ENCODE measurements around the gene RNF157. TPM values are rescaled to one million over a fixed set of nuclear protein-coding genes. Genes with fewer than 3 reads are reported as not detected.
"Not testable (repeated sequence)": the region's sequence is repeated elsewhere in the genome, so short reads cannot be mapped to it uniquely, and the experiment has no call there.

RNF157 gene
- total RNA-seq, 1 experiment from 2014 or later = 11.2 TPM

DNA sequence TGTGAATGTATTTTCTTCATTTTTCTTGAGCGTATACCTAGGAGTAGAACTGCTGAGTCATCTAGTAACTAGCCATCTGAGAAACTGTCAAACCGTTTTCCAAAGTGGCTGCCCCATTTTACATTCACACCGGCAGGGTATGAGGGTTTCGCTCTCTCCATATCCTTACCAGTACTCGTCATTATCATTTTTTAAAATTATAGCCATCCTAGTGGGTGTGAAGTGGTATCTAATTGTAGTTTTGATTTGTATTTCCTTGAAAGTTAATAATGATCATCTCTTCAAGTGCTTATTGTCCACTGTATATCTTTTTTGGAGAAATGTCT, 6.0 kb downstream of the RNF157 start (continued):
- TF ChIP-seq, protein P1, sequence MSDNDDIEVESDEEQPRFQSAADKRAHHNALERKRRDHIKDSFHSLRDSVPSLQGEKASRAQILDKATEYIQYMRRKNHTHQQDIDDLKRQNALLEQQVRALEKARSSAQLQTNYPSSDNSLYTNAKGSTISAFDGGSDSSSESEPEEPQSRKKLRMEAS (CRISPR knock-in tag; IDR thresholded peaks at IDR 0.05) = no peak
- TF ChIP-seq PRRX2 (CRISPR knock-in tag; IDR thresholded peaks at IDR 0.05) = no peak
- TF ChIP-seq, protein P2, sequence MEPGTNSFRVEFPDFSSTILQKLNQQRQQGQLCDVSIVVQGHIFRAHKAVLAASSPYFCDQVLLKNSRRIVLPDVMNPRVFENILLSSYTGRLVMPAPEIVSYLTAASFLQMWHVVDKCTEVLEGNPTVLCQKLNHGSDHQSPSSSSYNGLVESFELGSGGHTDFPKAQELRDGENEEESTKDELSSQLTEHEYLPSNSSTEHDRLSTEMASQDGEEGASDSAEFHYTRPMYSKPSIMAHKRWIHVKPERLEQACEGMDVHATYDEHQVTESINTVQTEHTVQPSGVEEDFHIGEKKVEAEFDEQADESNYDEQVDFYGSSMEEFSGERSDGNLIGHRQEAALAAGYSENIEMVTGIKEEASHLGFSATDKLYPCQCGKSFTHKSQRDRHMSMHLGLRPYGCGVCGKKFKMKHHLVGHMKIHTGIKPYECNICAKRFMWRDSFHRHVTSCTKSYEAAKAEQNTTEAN (CRISPR knock-in tag; IDR thresholded peaks at IDR 0.05) = no peak
- TF ChIP-seq ZNF138 (CRISPR knock-in tag; conservative IDR thresholded peaks at IDR 0.05) = no peak

DNA sequence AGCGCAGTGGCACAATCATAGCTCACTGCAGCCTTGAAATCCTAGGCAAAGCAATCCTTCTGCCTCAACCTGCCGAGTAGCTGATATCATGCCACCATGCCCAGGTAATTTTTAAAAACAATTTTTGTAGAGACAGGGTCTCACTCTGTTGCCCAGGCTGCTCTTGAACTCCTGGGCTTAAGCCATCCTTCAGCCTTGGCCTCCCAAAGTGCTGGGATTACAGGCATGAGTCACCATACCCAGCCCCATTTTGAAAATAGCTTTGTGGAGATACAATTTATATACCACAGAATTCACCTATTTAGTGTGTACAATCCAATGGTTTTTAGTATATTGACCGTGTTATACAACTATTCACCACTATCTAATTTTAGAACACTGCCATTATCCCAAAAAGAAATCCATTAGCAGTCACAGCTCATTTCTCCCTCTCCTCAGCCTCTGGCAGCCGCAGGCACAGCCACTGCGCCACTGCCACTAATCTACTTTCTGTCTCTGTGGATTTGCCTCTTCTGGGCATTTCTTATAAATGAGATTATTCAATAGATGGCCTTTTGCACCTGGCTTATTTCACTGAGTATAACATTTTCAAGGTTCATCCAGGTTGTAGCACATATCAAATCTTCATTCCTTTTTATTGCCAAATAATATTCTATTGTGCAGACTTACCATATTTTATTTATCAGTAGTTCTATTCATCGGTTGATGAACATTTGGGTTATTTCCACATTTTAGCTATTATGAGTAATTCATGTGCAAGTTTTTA, 6.5 kb downstream of the RNF157 start:
- CTCF ChIA-PET = interaction anchor here (1.0 to 2.0 kb wide), 2 partner anchors 46 to 112 kb away, joined by 4 read pairs; no protein-coding TSS in a partner anchor
- no peak for ATAC-seq

DNA sequence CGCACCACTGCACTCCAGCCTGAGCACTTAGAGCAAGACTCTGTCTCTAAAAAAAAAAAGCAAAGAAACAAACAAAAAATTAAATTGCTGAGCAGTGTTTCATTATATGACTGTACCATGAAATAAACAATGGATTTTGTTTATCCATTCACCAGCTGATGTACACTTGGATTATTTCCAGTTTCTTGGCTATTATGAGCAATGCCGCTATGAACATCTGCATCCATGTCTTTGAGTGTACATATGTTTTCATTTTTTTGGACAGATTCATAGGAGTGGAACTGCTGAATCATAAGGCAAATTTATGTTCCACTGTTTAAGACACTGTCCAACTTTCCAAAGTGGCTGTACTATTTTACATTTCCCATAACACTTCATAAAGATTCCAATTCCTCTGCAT, 8.0 kb downstream of the RNF157 start:
- ATAC-seq (no peak), DNase-seq (ENCODE audit: low spot score) (no peak)
- Mint-ChIP-seq H3K27me3 (ENCODE audit: low read depth) (peaks cover 3% of the 10 kb centered on the region), H3K4me1 (peaks cover 5% of the 10 kb centered on the region), H3K27ac (no peak overlapping the region), H3K9me3 (no peaks in the 10 kb centered on the region), H3K36me3 (no peaks in the 10 kb centered on the region), H3K4me3 (no peak overlapping the region)
- ChIA-PET CTCF (interaction anchor here (1.0 kb wide), 1 partner anchor 50 kb away, joined by 3 read pairs; no protein-coding TSS in a partner anchor), POLR2A (no interaction called here)
- TF ChIP-seq, protein P3, sequence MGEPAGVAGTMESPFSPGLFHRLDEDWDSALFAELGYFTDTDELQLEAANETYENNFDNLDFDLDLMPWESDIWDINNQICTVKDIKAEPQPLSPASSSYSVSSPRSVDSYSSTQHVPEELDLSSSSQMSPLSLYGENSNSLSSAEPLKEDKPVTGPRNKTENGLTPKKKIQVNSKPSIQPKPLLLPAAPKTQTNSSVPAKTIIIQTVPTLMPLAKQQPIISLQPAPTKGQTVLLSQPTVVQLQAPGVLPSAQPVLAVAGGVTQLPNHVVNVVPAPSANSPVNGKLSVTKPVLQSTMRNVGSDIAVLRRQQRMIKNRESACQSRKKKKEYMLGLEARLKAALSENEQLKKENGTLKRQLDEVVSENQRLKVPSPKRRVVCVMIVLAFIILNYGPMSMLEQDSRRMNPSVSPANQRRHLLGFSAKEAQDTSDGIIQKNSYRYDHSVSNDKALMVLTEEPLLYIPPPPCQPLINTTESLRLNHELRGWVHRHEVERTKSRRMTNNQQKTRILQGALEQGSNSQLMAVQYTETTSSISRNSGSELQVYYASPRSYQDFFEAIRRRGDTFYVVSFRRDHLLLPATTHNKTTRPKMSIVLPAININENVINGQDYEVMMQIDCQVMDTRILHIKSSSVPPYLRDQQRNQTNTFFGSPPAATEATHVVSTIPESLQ (CRISPR knock-in tag; IDR thresholded peaks at IDR 0.05) = no peak
- TF ChIP-seq ZNF121 (CRISPR knock-in tag; IDR thresholded peaks at IDR 0.05) = no peak
- no peak for TF ChIP-seq NR1H2 (CRISPR knock-in tag; IDR thresholded peaks at IDR 0.05)
- TF ChIP-seq, protein P4, sequence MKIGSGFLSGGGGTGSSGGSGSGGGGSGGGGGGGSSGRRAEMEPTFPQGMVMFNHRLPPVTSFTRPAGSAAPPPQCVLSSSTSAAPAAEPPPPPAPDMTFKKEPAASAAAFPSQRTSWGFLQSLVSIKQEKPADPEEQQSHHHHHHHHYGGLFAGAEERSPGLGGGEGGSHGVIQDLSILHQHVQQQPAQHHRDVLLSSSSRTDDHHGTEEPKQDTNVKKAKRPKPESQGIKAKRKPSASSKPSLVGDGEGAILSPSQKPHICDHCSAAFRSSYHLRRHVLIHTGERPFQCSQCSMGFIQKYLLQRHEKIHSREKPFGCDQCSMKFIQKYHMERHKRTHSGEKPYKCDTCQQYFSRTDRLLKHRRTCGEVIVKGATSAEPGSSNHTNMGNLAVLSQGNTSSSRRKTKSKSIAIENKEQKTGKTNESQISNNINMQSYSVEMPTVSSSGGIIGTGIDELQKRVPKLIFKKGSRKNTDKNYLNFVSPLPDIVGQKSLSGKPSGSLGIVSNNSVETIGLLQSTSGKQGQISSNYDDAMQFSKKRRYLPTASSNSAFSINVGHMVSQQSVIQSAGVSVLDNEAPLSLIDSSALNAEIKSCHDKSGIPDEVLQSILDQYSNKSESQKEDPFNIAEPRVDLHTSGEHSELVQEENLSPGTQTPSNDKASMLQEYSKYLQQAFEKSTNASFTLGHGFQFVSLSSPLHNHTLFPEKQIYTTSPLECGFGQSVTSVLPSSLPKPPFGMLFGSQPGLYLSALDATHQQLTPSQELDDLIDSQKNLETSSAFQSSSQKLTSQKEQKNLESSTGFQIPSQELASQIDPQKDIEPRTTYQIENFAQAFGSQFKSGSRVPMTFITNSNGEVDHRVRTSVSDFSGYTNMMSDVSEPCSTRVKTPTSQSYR (CRISPR knock-in tag; IDR thresholded peaks at IDR 0.05) = no peak
- no peak for TF ChIP-seq MXD4 (CRISPR knock-in tag; IDR thresholded peaks at IDR 0.05; ENCODE audit: borderline replicate concordance)

More for the DNA sequence above, 6.5 kb downstream of the RNF157 start:
- Mint-ChIP-seq H3K4me1 (no peaks in the 10 kb centered on the region), H3K27me3 (ENCODE audit: low read depth) (peaks cover 17% of the 10 kb centered on the region), H3K9me3 (no peaks in the 10 kb centered on the region), H3K36me3 (no peaks in the 10 kb centered on the region), H3K27ac (no peak overlapping the region), H3K4me3 (no peak overlapping the region)
- POLR2A ChIA-PET = interaction anchor here (0.6 kb wide), 2 partner anchors 15 to 223 kb away, joined by 3 to 4 read pairs; no protein-coding TSS in a partner anchor
- peak; percentile 53; the same call in 1 of the 2 replicates for TF ChIP-seq ZNF121 (CRISPR knock-in tag; IDR thresholded peaks at IDR 0.05)
- no peak for TF ChIP-seq ZBTB21 (CRISPR knock-in tag; IDR thresholded peaks at IDR 0.05; ENCODE audit: borderline replicate concordance)
- TF ChIP-seq HMGA2 (CRISPR knock-in tag; IDR thresholded peaks at IDR 0.05) = no peak
- no peak for TF ChIP-seq SMAD4 (CRISPR knock-in tag; IDR thresholded peaks at IDR 0.05)
- TF ChIP-seq, protein P5, sequence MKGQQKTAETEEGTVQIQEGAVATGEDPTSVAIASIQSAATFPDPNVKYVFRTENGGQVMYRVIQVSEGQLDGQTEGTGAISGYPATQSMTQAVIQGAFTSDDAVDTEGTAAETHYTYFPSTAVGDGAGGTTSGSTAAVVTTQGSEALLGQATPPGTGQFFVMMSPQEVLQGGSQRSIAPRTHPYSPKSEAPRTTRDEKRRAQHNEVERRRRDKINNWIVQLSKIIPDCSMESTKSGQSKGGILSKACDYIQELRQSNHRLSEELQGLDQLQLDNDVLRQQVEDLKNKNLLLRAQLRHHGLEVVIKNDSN (CRISPR knock-in tag; IDR thresholded peaks at IDR 0.05) = no peak
- TF ChIP-seq, protein P6, sequence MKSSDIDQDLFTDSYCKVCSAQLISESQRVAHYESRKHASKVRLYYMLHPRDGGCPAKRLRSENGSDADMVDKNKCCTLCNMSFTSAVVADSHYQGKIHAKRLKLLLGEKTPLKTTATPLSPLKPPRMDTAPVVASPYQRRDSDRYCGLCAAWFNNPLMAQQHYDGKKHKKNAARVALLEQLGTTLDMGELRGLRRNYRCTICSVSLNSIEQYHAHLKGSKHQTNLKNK (CRISPR knock-in tag; IDR thresholded peaks at IDR 0.05) = no peak
- TF ChIP-seq, protein P7, sequence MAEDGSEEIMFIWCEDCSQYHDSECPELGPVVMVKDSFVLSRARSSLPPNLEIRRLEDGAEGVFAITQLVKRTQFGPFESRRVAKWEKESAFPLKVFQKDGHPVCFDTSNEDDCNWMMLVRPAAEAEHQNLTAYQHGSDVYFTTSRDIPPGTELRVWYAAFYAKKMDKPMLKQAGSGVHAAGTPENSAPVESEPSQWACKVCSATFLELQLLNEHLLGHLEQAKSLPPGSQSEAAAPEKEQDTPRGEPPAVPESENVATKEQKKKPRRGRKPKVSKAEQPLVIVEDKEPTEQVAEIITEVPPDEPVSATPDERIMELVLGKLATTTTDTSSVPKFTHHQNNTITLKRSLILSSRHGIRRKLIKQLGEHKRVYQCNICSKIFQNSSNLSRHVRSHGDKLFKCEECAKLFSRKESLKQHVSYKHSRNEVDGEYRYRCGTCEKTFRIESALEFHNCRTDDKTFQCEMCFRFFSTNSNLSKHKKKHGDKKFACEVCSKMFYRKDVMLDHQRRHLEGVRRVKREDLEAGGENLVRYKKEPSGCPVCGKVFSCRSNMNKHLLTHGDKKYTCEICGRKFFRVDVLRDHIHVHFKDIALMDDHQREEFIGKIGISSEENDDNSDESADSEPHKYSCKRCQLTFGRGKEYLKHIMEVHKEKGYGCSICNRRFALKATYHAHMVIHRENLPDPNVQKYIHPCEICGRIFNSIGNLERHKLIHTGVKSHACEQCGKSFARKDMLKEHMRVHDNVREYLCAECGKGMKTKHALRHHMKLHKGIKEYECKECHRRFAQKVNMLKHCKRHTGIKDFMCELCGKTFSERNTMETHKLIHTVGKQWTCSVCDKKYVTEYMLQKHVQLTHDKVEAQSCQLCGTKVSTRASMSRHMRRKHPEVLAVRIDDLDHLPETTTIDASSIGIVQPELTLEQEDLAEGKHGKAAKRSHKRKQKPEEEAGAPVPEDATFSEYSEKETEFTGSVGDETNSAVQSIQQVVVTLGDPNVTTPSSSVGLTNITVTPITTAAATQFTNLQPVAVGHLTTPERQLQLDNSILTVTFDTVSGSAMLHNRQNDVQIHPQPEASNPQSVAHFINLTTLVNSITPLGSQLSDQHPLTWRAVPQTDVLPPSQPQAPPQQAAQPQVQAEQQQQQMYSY (CRISPR knock-in tag; IDR thresholded peaks at IDR 0.05) = no peak
- no peak for TF ChIP-seq PRRX2 (CRISPR knock-in tag; IDR thresholded peaks at IDR 0.05)
- DNase-seq (ENCODE audit: low spot score) = no peak

DNA sequence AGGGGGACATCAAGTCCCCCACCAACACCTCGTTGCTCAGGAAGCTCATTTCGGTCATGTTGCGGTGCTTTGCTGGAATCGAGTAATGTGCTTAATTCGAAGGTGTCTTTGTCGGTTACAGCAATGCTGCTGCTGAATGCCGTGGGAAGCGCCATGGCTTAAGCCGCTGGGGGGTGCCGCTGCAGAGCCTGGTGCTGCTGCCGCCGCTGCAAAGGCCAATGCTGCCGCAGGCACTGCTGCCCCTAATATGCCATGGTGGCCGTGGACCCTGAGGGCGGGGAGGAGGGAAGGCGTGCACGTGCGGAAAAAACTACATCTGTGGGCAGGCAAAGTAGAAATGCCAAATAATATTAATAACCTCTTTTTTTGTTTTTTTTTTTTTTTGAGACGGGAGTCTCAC, 13.5 kb downstream of the RNF157 start:
- H3K4me3 Mint-ChIP-seq; DNase-seq (ENCODE audit: low spot score); ATAC-seq; H3K27ac Mint-ChIP-seq; CTCF ChIA-PET; H3K9me3 Mint-ChIP-seq; H3K4me1 Mint-ChIP-seq; POLR2A ChIA-PET; H3K27me3 Mint-ChIP-seq (ENCODE audit: low read depth); H3K36me3 Mint-ChIP-seq: not testable (repeated sequence)
